ENCODE results near the gene CCR5.

DNA sequence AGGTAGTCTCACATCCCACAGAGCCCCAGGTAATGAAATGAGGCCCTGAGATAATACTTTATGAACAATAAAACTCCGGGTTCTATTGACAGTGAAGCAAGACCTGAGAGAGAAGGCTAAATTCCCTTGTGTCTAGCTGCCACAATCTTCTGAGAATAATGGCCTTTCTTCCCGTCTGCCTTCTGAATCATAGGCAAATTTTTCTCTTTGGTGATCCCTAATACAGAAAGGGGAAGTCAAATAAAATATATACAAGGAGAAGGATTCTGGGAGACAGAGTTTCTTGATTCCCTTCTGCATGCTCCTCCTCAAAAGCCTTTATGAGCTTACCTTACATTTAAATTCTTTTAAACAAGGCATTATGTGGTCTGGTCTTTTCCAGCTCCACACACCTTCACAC is 46.7 kb upstream of the CCR5 start:
- TF ChIP-seq, protein P1, sequence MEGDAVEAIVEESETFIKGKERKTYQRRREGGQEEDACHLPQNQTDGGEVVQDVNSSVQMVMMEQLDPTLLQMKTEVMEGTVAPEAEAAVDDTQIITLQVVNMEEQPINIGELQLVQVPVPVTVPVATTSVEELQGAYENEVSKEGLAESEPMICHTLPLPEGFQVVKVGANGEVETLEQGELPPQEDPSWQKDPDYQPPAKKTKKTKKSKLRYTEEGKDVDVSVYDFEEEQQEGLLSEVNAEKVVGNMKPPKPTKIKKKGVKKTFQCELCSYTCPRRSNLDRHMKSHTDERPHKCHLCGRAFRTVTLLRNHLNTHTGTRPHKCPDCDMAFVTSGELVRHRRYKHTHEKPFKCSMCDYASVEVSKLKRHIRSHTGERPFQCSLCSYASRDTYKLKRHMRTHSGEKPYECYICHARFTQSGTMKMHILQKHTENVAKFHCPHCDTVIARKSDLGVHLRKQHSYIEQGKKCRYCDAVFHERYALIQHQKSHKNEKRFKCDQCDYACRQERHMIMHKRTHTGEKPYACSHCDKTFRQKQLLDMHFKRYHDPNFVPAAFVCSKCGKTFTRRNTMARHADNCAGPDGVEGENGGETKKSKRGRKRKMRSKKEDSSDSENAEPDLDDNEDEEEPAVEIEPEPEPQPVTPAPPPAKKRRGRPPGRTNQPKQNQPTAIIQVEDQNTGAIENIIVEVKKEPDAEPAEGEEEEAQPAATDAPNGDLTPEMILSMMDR (conservative IDR thresholded peaks at IDR 0.05) = no peak
- TF ChIP-seq ZFX (IDR thresholded peaks at IDR 0.05) = no peak
